ENCODE measurements around the gene ADRB1. TPM values are rescaled to one million over a fixed set of nuclear protein-coding genes. Genes with fewer than 3 reads are reported as not detected.

ADRB1 gene
- total and polyA plus RNA-seq, 2 donors (not counting 3 experiments of a cell fraction or from before 2014, with no cell fraction given), result 0.23 to 0.97 TPM

DNA sequence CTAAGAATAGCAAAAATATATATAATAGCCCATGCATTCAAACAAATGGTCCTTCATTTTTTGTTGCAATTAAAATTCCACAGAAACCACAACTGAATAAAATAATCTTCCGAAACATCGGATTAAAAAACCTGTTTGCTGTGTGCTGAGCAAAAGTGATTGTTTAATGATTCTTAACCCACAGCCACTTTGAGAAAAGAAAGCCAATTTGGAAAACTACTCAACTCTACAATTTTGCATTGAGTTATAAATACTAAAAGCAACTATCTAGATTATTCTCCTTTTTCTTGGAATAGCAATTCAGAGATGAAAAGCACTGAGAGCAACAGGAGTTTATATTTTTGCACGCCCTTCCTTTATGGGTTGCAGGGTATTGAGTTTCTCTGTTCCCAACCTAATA is 8.0 kb downstream of the ADRB1 start:
- no peak overlapping the region for H3K4me2 ChIP-seq (ENCODE audit: insufficient read depth, low read length)
- H3K9me3 ChIP-seq (replicated peaks; ENCODE audit: control insufficient read depth, insufficient read depth, low read length), result no peaks in the 10 kb centered on the region
- dilution Hi-C loops (cut with MboI; ENCODE audit: extremely low pct_ligation_motif_present, low sequenced_read_pairs) (no loop called here), intact Hi-C loops (cut with micrococcal nuclease) (no loop called here)
- no peak overlapping the region for H2AFZ ChIP-seq (ENCODE audit: low read depth, low read length)
- no peak overlapping the region for H3K27ac ChIP-seq (ENCODE audit: insufficient read depth, low read depth, low read length)
- CTCF ChIA-PET, result no interaction called here
- no peak overlapping the region for H3K9ac ChIP-seq (replicated peaks; ENCODE audit: extremely low read depth, insufficient read depth, low read length)
- DNase-seq (ENCODE audit: low read depth, low spot score) (no peak), FAIRE-seq (no peak)
- no peaks in the 10 kb centered on the region for H3K36me3 ChIP-seq (ENCODE audit: control insufficient read depth in 2 of 2, extremely low read depth in 1 of 2, insufficient read depth in 2 of 2, low read length in 2 of 2)
- POLR2A ChIA-PET, result no interaction called here
- TF ChIP-seq JUN (IDR thresholded peaks at IDR 0.05; ENCODE audit: borderline replicate concordance, insufficient read depth, insufficient read length, low read depth) (no peak), GATA2 (IDR thresholded peaks at IDR 0.05; ENCODE audit: insufficient read depth, insufficient read length, low read depth, low read length) (no peak), POLR2A (IDR thresholded peaks at IDR 0.05; ENCODE audit: low read depth, low read length) (no peak), MAX (IDR thresholded peaks at IDR 0.05; ENCODE audit: insufficient read depth, insufficient read length) (no peak), POLR2AphosphoS5 (IDR thresholded peaks at IDR 0.05; ENCODE audit: insufficient read depth, low read depth, low read length) (no peak), MYC (IDR thresholded peaks at IDR 0.05; ENCODE audit: low read depth, low read length) (no peak)
- H3K9me1 ChIP-seq (replicated peaks; ENCODE audit: control insufficient read depth, extremely low read depth, insufficient read depth, low read length), result no peaks in the 10 kb centered on the region
- no peak overlapping the region for H3K4me3 ChIP-seq (replicated peaks in 1 of 3; ENCODE audit: insufficient read depth in 1 of 3, low read depth in 1 of 3, low read length in 3 of 3)
- no peaks in the 10 kb centered on the region for H4K20me1 ChIP-seq (replicated peaks; ENCODE audit: control insufficient read depth, extremely low read depth, insufficient read depth, low read length)
- BruUV-seq (replicated peaks), result no TSS peak
- H3K27me3 ChIP-seq (ENCODE audit: control insufficient read depth in 2 of 2, insufficient read depth in 2 of 2, low read length in 2 of 2), result peaks cover 0 to 6% of the 10 kb centered on the region in 2 experiments
- H3K4me1 ChIP-seq (ENCODE audit: control insufficient read depth, extremely low read depth, insufficient read depth, low read length), result no peaks in the 10 kb centered on the region
- H3K79me2 ChIP-seq (ENCODE audit: control insufficient read depth, insufficient read depth, low read length), result no peaks in the 10 kb centered on the region

DNA sequence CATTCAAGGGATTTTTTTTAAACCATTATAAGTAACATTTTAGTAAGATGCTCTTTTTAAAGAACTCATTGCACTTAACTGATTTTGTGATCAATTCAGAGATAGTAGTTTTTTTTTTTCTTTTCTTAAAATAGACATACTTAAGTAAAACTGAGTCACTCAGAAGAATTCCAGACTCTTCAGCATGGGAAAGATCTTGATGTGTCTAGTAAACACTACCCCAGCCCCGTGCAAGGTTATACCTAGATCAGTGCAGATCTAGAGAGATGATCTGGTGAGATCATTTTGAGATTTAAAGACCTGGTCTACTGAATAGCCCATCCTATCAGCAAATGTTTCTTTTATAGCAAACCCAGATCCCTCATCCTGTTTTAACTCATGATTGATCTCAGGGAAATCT is 8.6 kb downstream of the ADRB1 start:
- ChIA-PET CTCF (no interaction called here), POLR2A (no interaction called here)
- dilution Hi-C loops (cut with MboI; ENCODE audit: extremely low pct_ligation_motif_present, low sequenced_read_pairs) (no loop called here), intact Hi-C loops (cut with micrococcal nuclease) (no loop called here)
- Histone ChIP-seq H3K9me1 (replicated peaks; ENCODE audit: control insufficient read depth, extremely low read depth, insufficient read depth, low read length) (no peaks in the 10 kb centered on the region), H3K36me3 (ENCODE audit: control insufficient read depth in 2 of 2, extremely low read depth in 1 of 2, insufficient read depth in 2 of 2, low read length in 2 of 2) (no peaks in the 10 kb centered on the region), H3K27ac (ENCODE audit: insufficient read depth, low read depth, low read length) (no peak overlapping the region), H3K79me2 (ENCODE audit: control insufficient read depth, insufficient read depth, low read length) (no peaks in the 10 kb centered on the region), H3K4me1 (ENCODE audit: control insufficient read depth, extremely low read depth, insufficient read depth, low read length) (no peaks in the 10 kb centered on the region), H3K4me3 (replicated peaks in 1 of 3; ENCODE audit: insufficient read depth in 1 of 3, low read depth in 1 of 3, low read length in 3 of 3) (no peak overlapping the region), H3K4me2 (ENCODE audit: insufficient read depth, low read length) (no peak overlapping the region), H3K9me3 (replicated peaks; ENCODE audit: control insufficient read depth, insufficient read depth, low read length) (no peaks in the 10 kb centered on the region), H4K20me1 (replicated peaks; ENCODE audit: control insufficient read depth, extremely low read depth, insufficient read depth, low read length) (no peaks in the 10 kb centered on the region), H2AFZ (ENCODE audit: low read depth, low read length) (no peak overlapping the region), H3K9ac (replicated peaks; ENCODE audit: extremely low read depth, insufficient read depth, low read length) (no peak overlapping the region), H3K27me3 (ENCODE audit: control insufficient read depth in 2 of 2, insufficient read depth in 2 of 2, low read length in 2 of 2) (peaks cover 0 to 5% of the 10 kb centered on the region in 2 experiments)
- no TSS peak for BruUV-seq (replicated peaks)
- DNase-seq (ENCODE audit: low read depth, low spot score) (no peak), FAIRE-seq (no peak)
- TF ChIP-seq MAX (IDR thresholded peaks at IDR 0.05; ENCODE audit: insufficient read depth, insufficient read length), result no peak
- TF ChIP-seq MYC (IDR thresholded peaks at IDR 0.05; ENCODE audit: low read depth, low read length), result no peak
- no peak for TF ChIP-seq EZH2 (IDR thresholded peaks at IDR 0.05; ENCODE audit: borderline replicate concordance, low read depth, low read length, severe bottlenecking)
- no peak for TF ChIP-seq JUN (IDR thresholded peaks at IDR 0.05; ENCODE audit: borderline replicate concordance, insufficient read depth, insufficient read length, low read depth)
- TF ChIP-seq POLR2AphosphoS5 (IDR thresholded peaks at IDR 0.05; ENCODE audit: insufficient read depth, low read depth, low read length), result no peak
- no peak for TF ChIP-seq POLR2A (IDR thresholded peaks at IDR 0.05; ENCODE audit: low read depth, low read length)

Data from endothelial cell of umbilical vein (primary cell).